Left renal pelvis (tissue), 4 donors: Measurements from ENCODE around the gene SPDYE8. TPM values are rescaled to one million over a fixed set of nuclear protein-coding genes. Genes with fewer than 3 reads are reported as not detected.
"Not testable (repeated sequence)": the region's sequence is repeated elsewhere in the genome, so short reads cannot be mapped to it uniquely, and the experiment has no call there.

Source experiments
- DNase-seq, 4 donors: peaks; one replicate each; pipeline ENCODE4 v3.0.0-alpha.2; 2013; ENCODE audit warnings: low read depth in 4 of 4, low spot score in 3 of 4
- polyA plus RNA-seq, 4 donors: library from polyadenylated mRNA; unstranded; fragments of 120-200 nt; gene quantifications; one replicate each; pipeline ENCODE4 v1.2.1, GENCODE V29; 2013; ENCODE audit not compliant: insufficient read length in 4 of 4

Gene SPDYE8, protein sequence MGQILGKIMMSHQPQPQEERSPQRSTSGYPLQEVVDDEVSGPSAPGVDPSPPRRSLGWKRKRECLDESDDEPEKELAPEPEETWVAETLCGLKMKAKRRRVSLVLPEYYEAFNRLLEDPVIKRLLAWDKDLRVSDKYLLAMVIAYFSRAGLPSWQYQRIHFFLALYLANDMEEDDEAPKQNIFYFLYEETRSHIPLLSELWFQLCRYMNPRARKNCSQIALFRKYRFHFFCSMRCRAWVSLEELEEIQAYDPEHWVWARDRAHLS
- polyA plus RNA-seq: under 1 TPM; 0.20 to 0.69 (median 0.27) TPM

DNA sequence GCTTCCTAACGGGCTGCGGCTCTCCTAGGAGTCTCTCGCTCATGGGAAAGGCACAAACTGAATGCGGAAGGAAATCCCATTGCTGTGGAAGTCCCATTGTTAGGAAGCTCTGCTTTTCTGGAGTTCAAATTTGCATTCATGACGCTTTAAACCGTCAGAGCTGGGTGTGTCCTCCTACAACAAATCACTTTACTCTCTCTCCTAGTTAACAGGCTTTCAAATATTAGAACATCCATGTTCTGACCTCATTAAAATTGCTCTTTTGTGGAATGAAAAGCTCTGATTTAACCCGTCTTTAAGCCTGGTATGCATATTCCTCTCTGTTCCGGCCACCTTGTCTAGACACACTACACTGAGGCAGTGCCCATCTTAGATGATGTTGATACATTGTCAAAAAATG lies at the start of gene SPDYE8:
Gene SPDYE8 (minus strand): TSS at position 101 of the 400 bp plus-strand sequence. CDS start 1,800 bp downstream, outside the sequence.
- not testable (repeated sequence) for DNase-seq

DNA sequence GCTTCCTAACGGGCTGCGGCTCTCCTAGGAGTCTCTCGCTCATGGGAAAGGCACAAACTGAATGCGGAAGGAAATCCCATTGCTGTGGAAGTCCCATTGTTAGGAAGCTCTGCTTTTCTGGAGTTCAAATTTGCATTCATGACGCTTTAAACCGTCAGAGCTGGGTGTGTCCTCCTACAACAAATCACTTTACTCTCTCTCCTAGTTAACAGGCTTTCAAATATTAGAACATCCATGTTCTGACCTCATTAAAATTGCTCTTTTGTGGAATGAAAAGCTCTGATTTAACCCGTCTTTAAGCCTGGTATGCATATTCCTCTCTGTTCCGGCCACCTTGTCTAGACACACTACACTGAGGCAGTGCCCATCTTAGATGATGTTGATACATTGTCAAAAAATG lies 28.2 kb upstream of the SPDYE8 start, which contains the start of gene SPDYE11:
Gene SPDYE11 (minus strand): TSS at position 101 of the 400 bp plus-strand sequence. CDS start 1,800 bp downstream, outside the sequence.
- DNase-seq: not testable (repeated sequence)

DNA sequence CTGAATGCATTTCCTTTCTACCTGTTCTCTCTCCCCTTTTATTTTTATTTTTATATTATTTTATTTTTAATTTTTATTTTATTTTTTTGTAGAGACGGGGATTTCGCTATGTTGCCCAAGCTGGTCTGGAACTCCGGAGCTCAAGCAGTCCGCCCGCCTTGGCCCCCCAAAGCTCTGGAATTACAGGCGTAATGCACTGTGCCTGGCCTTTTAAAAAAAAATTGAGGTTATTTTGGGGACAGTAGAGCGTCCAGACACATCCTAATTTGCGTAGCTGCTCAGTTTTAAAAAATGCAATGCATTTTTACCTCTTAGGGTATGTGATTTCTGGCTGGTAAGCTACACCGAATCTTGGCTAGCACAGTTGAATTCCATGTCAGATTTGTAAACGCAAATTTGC lies 23.1 kb downstream of the SPDYE8 start:
- not testable (repeated sequence) for DNase-seq

DNA sequence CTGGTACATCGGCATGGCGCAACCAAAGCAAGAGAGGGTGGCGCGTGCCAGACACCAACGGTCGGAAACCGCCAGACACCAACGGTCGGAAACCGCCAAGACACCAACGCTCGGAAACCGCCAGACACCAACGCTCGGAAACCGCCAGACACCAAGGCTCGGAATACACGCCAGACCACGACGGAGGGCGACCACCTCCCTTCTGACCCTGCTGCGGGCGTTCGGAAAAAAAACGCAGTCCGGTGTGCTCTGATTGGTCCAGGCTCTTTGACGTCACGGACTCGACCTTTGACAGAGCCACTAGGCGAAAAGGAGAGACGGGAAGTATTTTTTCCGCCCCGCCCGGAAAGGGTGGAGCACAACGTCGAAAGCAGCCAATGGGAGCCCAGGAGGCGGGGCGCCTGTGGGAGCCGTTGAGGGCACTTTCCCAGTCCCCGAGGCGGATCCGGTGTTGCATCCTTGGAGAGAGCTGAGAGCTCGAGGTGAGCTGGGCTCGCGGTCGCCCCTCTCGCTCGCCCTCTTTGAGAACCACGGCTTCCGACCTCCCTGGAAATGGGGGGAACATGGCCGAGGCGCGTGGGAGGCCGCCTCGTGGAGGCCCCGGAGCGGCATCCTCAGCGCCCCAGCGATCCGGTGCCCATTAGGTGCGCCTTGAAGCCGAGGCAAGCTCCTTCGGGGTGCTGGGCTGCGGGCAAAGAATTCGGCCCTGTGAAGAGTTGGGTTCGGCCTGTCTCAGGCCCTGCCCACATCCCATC lies 23.7 kb downstream of the SPDYE8 start:
- peak in 3 of 4 donors; percentile 72 to 79 (median 75) for DNase-seq

DNA sequence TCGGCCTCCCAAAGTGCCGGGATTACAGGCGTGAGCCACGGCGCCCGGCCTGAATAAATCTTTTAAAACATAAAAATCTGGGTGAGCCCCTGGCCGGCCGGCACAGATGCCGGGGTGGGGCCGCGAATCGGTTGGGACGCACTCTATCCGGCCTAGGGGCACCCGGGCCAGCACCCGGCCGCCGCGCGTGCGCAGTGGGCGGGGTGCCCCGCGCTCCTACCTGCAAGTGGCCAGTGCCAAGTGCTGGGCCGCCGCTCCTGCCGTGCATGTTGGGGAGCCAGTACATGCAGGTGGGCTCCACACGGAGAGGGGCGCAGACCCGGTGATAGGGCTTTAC lies 24.2 kb downstream of the SPDYE8 start:
- not testable (repeated sequence) for DNase-seq

DNA sequence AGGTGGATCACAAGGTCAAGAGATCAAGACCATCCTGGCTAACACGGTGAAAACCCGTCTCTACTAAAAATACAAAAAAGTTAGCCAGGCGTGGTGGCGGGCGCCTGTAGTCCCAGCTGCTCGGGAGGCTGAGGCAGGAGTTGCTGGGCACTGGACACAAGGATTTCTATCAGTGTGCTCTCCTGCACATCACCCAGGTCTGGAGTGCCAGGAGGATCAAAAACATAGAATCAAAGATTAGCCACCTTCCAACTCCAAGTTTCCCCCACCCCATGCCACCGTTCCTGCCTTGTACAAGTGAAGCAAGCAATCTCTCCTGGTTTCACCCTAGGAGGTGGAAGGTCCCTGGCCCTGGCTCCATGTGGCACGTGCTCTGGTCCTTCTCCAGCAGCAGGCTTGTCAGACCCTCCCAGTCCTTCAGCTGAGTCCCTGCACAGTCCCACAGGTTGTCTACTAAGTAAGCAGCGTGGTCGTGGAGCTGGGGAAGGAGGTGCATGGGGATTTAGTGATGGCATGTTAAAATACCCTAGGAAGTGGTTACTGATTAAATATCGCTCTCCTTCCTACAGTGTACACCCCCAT lies 31.6 kb downstream of the SPDYE8 start:
- DNase-seq: not testable (repeated sequence)

DNA sequence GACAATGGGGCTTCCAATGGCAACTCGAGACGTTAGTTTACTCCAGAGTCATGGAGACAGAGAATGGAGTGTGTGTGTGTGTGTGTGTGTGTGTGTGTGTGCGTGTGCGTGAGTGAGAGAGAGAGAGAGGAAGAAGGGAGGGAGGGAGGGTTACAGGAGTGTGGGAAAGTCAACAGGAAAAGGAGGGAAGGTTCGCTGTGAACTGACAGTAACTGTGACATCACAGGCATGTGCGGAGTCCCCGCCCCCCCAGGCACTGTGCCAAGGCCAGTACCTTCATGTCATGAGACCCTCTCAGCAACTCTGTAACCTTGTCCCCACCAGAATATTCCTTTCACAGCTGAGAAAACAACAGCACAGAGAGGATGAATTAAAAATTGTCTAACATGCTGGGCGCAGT lies 32.1 kb downstream of the SPDYE8 start:
- not testable (repeated sequence) for DNase-seq

DNA sequence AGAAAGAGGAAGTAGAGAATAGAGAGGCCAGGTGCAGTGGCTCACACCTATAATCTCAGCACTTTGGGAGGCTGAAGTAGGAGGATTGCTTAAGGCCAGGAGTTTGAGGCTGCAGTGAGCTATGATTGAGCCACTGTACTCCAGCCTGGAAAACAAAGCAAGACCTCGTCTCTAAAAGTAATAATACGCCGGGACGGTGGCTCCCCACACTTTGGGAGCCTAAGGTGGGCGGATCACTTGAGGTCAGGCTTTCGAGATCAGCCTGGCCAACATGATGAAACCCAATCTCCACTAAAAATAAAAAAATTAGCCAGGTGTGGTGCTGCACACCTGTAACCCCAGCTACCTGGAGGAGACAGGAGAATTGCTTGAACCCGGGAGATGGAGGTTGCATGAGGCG lies 34.1 kb downstream of the SPDYE8 start:
- not testable (repeated sequence) for DNase-seq

DNA sequence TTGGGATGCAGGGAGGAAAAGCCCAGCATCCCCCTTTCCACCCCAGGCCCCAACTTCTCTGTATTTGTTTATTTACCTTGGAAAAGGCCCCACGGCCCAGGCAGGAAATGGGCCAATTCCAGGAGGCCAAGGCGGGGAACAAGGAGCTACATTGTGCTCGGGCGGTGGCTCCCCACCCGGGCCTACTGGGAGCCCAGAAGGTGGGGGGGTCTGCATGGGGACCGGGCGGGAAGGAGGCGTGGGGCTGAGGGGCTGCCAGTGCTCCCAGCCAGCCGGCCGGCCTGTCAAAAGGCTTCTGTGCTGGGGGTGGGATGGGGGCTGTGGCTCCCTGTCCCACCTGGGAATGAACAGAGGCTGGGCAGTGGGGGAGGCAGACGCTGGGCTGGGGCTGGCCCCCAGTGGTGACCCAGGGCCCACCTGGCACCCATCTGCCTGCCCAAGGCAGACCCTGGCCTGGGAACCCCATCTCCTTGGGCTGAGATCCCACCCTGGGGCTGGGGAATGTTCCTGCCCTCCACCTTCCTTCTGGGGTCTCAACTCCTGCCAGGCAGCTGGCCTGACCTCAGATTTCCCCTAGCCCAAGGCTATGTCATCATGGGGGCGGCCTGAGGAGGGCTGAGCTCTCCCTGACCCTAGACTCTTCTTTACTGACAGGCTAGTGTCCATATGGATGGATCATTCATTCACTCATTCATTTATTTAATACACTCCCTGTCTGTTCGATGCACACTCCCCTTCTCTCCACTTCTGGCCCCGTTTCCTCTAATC lies 39.2 kb downstream of the SPDYE8 start:
- DNase-seq: not testable (repeated sequence)

DNA sequence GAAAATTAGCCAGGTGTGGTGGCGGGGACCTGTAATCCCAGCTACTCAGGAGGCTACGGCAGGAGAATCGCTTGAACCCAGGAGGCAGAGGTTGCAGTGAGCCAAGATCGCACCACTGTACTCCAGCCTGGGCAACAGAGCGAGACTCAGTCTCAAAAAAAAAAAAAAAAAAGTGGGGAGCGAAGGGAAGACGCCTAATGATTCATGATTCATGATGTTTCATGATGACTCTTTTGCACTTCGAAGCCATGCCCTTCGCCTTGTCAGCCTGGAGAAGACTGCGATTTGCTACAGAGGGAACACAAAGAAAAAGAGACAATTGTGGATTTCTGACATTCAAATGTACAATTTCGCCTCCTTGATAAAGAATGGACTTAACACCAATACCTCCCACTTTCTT lies 47.5 kb downstream of the SPDYE8 start:
- not testable (repeated sequence) for DNase-seq

DNA sequence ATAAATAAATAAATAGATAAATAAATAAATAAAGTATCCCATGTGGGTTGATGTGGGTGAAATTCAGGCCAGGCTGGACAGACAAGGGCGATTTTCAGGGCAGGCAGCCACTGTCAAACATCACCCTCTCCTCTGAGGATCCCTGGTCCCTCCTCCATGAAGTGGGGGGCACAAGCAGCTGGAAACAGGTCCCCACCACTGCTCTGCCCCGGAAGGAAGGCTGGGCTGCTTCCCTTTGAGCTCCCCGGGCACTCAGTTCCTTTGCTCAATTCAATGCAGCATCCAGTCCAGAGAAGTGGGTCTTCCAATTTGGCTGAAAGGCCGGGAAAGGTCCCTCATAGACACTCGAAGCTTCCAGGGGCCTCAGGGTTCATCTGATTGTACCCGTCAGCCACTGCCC lies 49.2 kb downstream of the SPDYE8 start:
- not testable (repeated sequence) for DNase-seq

DNA sequence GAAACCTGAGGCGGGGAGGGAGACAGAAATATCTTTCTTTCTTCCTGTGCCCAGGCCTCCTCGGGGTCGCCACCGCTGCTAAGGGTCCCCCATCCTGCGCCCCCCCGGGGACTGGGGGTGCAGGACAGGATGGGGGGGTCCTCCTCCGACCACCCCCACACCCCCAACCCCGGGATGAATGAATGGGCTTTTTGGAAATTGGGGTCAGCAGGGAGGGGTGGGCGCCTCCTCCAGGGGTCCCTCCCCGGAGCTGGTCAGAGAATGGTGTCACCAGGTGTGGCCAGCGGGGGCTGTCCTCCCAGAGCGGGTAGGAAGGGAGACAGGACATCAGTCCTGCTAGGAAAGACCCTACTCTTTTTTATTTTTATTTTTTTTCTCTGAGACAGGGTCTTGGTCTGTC lies 53.1 kb downstream of the SPDYE8 start:
- not testable (repeated sequence) for DNase-seq

DNA sequence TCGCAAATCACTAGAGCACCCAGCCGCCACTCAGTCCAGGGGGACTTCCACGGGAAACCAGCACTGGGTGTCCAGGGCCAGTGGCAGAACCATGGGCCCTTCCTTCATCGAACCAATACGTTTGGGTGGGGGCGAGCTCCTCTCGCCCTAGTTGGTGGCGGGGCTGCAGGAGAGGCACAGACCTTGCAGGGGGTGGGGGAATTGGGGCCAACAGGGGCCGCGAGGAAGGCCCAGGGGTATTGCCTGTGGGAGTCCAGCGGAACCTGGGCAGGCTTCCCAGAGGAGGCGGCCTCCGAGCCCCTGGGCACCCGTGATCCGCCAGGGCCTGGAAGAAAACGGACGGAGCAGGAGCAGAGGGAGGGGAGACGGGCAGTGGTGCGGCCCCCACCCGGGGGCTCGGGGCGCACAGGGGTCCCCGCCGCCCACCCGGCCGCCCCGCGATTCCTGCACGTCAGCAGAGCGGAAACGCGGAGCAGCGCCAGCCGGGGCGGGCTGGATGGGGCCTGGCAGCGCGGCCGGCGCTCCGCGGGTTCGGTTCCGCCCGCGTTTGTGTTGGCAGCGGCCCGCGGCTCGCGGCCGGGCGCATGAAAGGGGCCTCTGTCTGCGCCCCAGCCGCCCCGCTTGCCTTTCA lies 53.8 kb downstream of the SPDYE8 start:
- DNase-seq: not testable (repeated sequence)

DNA sequence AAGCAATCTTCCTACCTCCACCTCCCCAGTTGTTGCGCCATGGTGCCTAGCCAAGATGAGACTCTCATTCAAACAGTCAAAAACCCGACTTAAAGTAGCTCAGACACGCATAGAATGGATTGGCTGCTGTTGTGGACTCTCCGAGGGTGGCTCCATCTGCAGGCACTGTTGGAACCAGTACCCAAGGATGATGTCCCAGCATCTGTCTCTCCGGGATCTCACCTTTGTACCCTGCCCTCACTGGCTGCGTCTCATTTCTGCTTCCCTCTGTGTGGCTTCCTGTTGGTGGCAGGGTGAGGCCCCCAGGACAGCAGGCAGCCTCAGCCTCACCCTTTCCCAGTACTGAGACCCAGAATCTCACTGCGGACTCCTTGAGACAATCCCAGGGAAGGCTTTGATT lies 54.8 kb downstream of the SPDYE8 start:
- DNase-seq: not testable (repeated sequence)

DNA sequence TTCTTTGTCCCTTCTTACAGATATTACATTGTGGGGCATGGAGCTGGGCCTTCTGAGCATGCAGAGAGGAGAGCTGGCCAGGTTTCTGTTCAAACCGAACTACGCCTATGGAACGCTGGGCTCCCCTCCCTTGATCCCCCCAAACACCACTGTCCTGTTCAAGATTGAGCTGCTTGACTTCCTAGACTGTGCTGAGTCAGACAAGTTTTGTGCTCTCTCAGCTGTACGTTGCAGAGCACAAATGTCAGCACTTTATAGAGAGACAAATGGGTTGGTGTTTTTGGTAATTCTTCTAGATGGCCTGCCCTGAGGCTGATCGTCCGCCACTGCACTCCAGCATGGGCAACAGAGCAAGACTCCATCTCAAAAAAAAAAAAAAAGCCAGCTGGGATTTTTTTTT lies 58.1 kb downstream of the SPDYE8 start:
- not testable (repeated sequence) for DNase-seq

Other genes with a start within 250 kb of the SPDYE8 start
- gene TYW1B, start 201.6 kb downstream of the SPDYE8 start, polyA plus RNA-seq: 1 to 10 TPM; 3.2 to 9.3 (median 3.3) TPM
- 10 to 100 TPM; 38.0 to 48.6 (median 42.7) TPM for gene POM121, start 104.7 kb downstream of the SPDYE8 start, polyA plus RNA-seq
- 1 to 10 TPM in 2 of 4 donors, under 1 TPM in 2; 0.37 to 3.0 (median 1.4) TPM for gene TRIM74, start 60.3 kb downstream of the SPDYE8 start, polyA plus RNA-seq
- 1 to 10 TPM in 1 of 4 donors, under 1 TPM in 3; 0.32 to 1.3 (median 0.76) TPM for gene SPDYE11, start 28.1 kb upstream of the SPDYE8 start, polyA plus RNA-seq
- gene SPDYE9, start 56.3 kb upstream of the SPDYE8 start, polyA plus RNA-seq: 1 to 10 TPM in 1 of 4 donors, under 1 TPM in 3; 0.32 to 1.1 (median 0.76) TPM